ENCODE measurements around the gene CA12. TPM values are rescaled to one million over a fixed set of nuclear protein-coding genes. Genes with fewer than 3 reads are reported as not detected.

Gene CA12
- total and polyA plus RNA-seq, 2 of the 8 experiments (the other 6 are each of a cell fraction or from before 2014, with no cell fraction given) = 4.7 to 4.9 TPM

GRCh38 chr15:63414474-63415120, 33.0 kb upstream of the CA12 start:
- no peak overlapping the region for H3K23ac ChIP-seq (ENCODE audit: insufficient read length)
- no peak overlapping the region for H2BK15ac ChIP-seq (ENCODE audit: low read length)
- no peak overlapping the region for H3K4me3 ChIP-seq (ENCODE audit: extremely low read depth in 1 of 4, insufficient read depth in 2 of 4, low read depth in 3 of 4, low read length in 4 of 4)
- H2BK20ac ChIP-seq (ENCODE audit: low read length) = no peak overlapping the region
- no peak overlapping the region for H4K91ac ChIP-seq (replicated peaks; ENCODE audit: insufficient read length, low read length)
- ChIA-PET CTCF (ENCODE audit: partially characterized antibody) (interaction anchor here (1.0 to 1.8 kb wide), 2 partner anchors 12 to 184 kb away, joined by 3 to 7 read pairs; no protein-coding TSS in a partner anchor), POLR2A (ENCODE audit: partially characterized antibody) (interaction anchor here (1.0 kb wide), 1 partner anchor 10 kb away, joined by 3 read pairs; no protein-coding TSS in a partner anchor)
- H3K27ac ChIP-seq (ENCODE audit: low read depth, low read length) = no peak overlapping the region
- no peak overlapping the region for H4K5ac ChIP-seq (ENCODE audit: insufficient read length, low read depth, low read length)
- no peaks in the 10 kb centered on the region for H3K23me2 ChIP-seq (ENCODE audit: low read depth, low read length)
- H3K4me1 ChIP-seq (replicated peaks in 1 of 4; ENCODE audit: control insufficient read depth in 3 of 4, insufficient read depth in 4 of 4, low read length in 3 of 4) = no peaks in the 10 kb centered on the region
- H2AK5ac ChIP-seq (ENCODE audit: low read depth, low read length) = no peak overlapping the region
- no peak overlapping the region for H2BK120ac ChIP-seq (replicated peaks; ENCODE audit: low read depth, low read length)
- no peak overlapping the region for H4K8ac ChIP-seq (ENCODE audit: extremely low read depth, insufficient read depth, low read length)
- H3K9me3 ChIP-seq (ENCODE audit: insufficient read depth in 2 of 2, low read depth in 1 of 2, low read length in 1 of 2) = no peaks in the 10 kb centered on the region
- H2AFZ ChIP-seq (ENCODE audit: low read length) = no peak overlapping the region
- WGBS, 2 experiments (ENCODE audit: extremely low coverage in 1 of 2, insufficient coverage in 1 of 2, insufficient read length in 1 of 2, insufficient replicate concordance in 2 of 2, low coverage in 1 of 2, low lambda C conversion rate in 2 of 2, missing lambda C conversion rate in 1 of 2) = 87% methylated on average over 7 of the region's 7 CpGs; no CpG with 5 or more reads in 1 of the 2 experiments
- no peak overlapping the region for H3K56ac ChIP-seq (replicated peaks; ENCODE audit: insufficient read length, low read depth, low read length)
- DNase-seq (ENCODE audit: low read depth in 1 of 2, low spot score in 2 of 2) (no peak), FAIRE-seq (no peak)
- no peak overlapping the region for H3K9ac ChIP-seq (replicated peaks in 1 of 4; ENCODE audit: extremely low read depth in 1 of 4, low read depth in 3 of 4, low read length in 3 of 4)
- H3K79me1 ChIP-seq (ENCODE audit: low read depth, low read length) = no peaks in the 10 kb centered on the region
- no peak overlapping the region for H3K4ac ChIP-seq (replicated peaks; ENCODE audit: insufficient read length, low read depth, low read length)
- no peaks in the 10 kb centered on the region for H4K20me1 ChIP-seq (replicated peaks in 1 of 2; ENCODE audit: control insufficient read depth in 1 of 2, insufficient read depth in 2 of 2, low read length in 2 of 2)
- H3K18ac ChIP-seq (ENCODE audit: extremely low read depth, low read length) = no peak overlapping the region
- no peak overlapping the region for H3K4me2 ChIP-seq (ENCODE audit: insufficient read depth in 1 of 2, low read depth in 2 of 2, low read length in 2 of 2)
- no peaks in the 10 kb centered on the region for H3K27me3 ChIP-seq (replicated peaks in 1 of 4; ENCODE audit: control insufficient read depth in 3 of 4, extremely low read depth in 1 of 4, insufficient read depth in 3 of 4, low read length in 3 of 4)
- H3K79me2 ChIP-seq (ENCODE audit: control insufficient read depth in 1 of 2, insufficient read depth in 2 of 2, low read length in 2 of 2) = no peaks in the 10 kb centered on the region
- no peak overlapping the region for H2BK5ac ChIP-seq (ENCODE audit: low read depth, low read length)
- H3K36me3 ChIP-seq (ENCODE audit: control insufficient read depth in 2 of 4, insufficient read depth in 4 of 4, low read length in 3 of 4) = no peaks in the 10 kb centered on the region
- H2BK12ac ChIP-seq (ENCODE audit: low read depth, low read length) = no peak overlapping the region
- H3K14ac ChIP-seq (ENCODE audit: insufficient read length) = no peak overlapping the region
- TF ChIP-seq MAX (IDR thresholded peaks at IDR 0.05) (no peak), BRCA1 (IDR thresholded peaks at IDR 0.05; ENCODE audit: low read depth, low read length) (no peak), RXRA (IDR thresholded peaks at IDR 0.05; ENCODE audit: insufficient read depth, low read depth, low read length) (no peak), SIRT6 (IDR thresholded peaks at IDR 0.05; ENCODE audit: low read length) (no peak), SIN3A (conservative IDR thresholded peaks at IDR 0.05 in 1 of 2, IDR thresholded peaks at IDR 0.05 in 1 of 2; ENCODE audit: low read depth in 1 of 2, low read length in 2 of 2) (no peak), GABPA (IDR thresholded peaks at IDR 0.05; ENCODE audit: borderline replicate concordance, insufficient read depth, low read length) (no peak), TAF1 (IDR thresholded peaks at IDR 0.05; ENCODE audit: low read depth, low read length) (no peak), PHF8 (conservative IDR thresholded peaks at IDR 0.05; ENCODE audit: low read depth, low read length) (no peak), BACH1 (IDR thresholded peaks at IDR 0.05; ENCODE audit: low read length) (no peak), EP300 (IDR thresholded peaks at IDR 0.05; ENCODE audit: borderline replicate concordance in 1 of 2, low read depth in 2 of 2, low read length in 2 of 2) (no peak), SUZ12 (IDR thresholded peaks at IDR 0.05; ENCODE audit: low read length) (no peak), RAD21 (IDR thresholded peaks at IDR 0.05 in 1 of 2, conservative IDR thresholded peaks at IDR 0.05 in 1 of 2; ENCODE audit: low read depth in 2 of 2, low read length in 2 of 2) (no peak), TCF12 (IDR thresholded peaks at IDR 0.05; ENCODE audit: low read depth, low read length) (no peak)
